HG03103 (cell line): ENCODE results near the gene SEPTIN12.
"Not testable (repeated sequence)": the region's sequence is repeated elsewhere in the genome, so short reads cannot be mapped to it uniquely, and the experiment has no call there.

ENCODE experiments used
- ATAC-seq: cut with Tn5 transposase; IDR thresholded peaks from one replicate; pipeline ENCODE4 v1.9.1; 2021; ENCODE audit warnings: low read depth; ENCODE audit not compliant: unreplicated experiment

Gene SEPTIN12

GRCh38 chr16:4760221-4760910 lies 27.8 kb downstream of the SEPTIN12 start:
- no peak for ATAC-seq

DNA sequence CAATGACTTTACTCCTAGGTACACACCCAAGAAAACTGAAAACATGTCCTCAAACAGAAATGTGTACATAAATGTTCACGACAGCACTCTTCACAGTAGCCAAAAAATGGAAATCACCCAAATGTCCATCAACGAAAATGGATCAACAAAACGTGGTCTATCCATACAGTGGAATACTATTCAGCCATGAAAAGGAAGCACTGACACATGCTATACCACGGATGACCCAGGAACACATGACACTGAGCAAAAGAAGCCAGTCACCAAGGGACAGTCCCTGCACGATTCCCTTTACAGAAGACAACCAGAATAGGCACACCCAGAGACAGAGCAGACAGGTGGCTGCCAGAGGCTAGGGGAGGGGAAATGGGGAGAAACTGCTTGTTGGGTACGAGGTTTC lies 32.5 kb downstream of the SEPTIN12 start:
- no peak for ATAC-seq

- ATAC-seq, result no peak
Measured at GRCh38 chr16:4754865-4755264, 33.3 kb downstream of the SEPTIN12 start.

GRCh38 chr16:4753227-4753626 lies 34.9 kb downstream of the SEPTIN12 start:
- ATAC-seq, result no peak

- ATAC-seq, result no peak
Measured at GRCh38 chr16:4752351-4753100, 35.6 kb downstream of the SEPTIN12 start.

GRCh38 chr16:4750896-4751295 lies 37.2 kb downstream of the SEPTIN12 start:
- ATAC-seq, result no peak

DNA sequence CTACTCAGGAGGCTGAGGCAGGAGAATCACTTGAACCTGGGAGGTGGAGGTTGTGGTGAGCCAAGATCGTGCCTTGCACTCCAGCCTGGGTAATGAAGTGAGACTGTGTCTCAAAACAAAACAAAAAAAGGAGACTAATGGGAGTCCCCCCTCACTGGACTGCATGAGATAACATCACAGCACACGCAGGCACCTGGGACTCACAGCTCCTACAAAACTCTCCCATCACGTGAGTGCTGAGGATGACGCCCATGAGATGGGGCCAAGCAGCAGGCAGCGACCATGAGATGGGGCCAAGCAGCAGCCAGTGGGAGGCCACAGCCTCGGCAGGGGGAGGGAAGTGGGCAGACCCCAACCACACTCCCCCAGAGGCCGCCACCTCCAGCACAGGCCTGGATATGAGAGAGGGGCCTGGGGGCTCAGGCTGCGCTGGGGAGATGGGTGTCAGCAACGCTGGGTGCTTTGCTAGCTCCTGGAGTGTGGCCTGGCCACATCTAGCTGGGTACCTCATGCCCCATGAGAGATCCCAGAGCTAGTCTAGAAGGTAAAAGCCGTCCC lies 38.4 kb downstream of the SEPTIN12 start:
- no peak for ATAC-seq

DNA sequence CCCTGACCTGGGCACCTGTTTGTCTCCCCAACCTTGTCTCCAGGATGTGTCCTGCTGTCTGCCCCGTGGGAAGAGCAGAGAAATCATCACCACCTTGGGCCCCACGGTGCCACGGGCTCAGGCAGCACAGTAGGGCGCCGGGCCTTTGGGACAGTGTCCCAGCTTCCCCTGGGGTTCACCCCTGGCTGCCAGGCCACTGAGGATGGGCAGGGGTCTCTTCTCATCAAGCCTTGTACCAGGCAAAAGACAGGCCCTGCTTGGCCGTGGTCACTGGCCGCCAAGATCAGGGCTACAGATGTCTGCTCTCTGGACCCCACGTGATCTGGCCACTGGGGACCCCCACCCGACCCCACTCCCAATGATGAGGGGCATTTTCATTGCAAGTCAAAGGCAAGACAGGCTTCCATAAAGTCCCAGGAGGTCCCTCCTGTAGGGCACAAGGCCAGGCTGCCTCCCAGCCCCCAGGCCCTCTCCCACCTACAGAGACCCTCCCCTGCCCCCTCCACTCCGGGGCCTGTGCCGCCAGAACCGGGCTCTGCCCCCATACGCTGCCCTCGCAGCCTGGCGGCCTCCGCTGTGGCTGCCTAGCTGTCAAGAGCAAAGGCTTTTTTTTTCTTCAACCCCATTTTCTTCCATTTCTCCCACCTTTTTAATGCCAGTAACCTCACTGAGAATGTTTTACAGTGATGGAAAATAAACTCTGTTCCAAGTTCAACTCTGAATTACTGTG lies 39.3 kb downstream of the SEPTIN12 start:
- ATAC-seq, result no peak

- no peak for ATAC-seq
Measured at GRCh38 chr16:4747906-4748681, 40.1 kb downstream of the SEPTIN12 start.

DNA sequence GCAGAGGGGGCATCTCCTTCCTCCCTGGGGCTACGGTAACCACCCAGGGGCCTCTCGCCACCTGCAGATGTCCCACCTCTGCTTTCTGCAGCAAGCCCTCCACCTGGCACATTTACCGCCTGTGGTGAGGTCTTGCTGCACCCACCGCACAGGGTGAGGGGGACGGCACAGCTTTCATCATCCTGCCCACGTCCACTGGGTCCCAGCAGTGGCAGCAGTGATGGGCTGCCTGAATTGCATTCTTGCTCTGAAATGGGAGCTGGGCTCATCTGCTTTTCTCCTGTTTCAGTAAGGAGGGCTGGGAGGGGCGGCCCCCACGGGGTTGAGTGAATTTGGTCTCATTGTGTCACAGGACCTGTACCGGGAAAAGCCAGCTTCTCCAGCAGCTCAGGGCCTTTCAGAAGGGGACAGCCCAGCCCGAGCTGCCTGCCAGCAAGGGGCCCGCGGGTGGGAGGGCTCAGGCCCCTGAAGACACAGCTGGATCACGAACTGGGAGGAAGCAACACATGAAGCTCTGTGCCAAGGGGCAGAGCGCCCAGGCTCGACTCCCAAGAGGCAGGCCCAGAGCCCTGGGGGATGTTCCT lies 41.1 kb downstream of the SEPTIN12 start:
- ATAC-seq, result no peak

GRCh38 chr16:4746215-4746614 lies 41.9 kb downstream of the SEPTIN12 start:
- ATAC-seq, result no peak

- ATAC-seq, result no peak
Measured at GRCh38 chr16:4745274-4745569, 42.9 kb downstream of the SEPTIN12 start.

DNA sequence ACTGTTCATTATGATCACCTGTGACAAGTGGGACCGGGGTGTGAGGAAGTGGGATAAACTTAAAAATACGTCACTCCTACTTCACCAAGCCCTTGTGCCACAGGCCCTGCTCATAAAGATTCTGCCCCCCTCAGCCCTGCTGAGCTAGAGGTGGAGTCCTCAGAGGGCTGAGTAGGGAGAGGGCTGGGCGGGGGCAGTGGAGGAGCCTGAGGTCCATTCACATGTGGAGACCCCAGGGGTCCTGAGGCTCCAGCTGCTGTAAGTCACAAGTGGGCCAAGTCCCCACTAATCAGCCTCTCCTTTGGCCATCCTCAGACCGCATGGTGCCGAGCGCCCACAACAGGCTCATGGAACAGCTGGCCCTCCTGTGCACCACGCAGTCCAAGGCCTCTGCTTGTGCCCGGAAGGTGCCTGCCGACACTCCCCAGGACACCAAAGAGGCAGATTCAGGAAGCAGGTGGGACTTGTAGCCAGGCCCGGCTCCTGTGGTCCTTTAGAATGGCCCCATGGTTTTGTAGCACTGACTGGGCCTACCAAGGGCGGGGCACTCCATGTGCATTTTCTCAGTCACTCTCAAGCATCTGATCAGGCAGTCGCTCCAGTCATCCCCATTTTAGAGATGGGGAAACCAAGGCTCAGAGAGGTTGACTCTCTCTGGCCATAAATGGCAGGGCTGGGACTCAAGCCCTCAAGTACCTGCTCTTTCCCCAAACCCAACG lies 43.4 kb downstream of the SEPTIN12 start:
- ATAC-seq, result no peak

GRCh38 chr16:4743226-4743878 lies 44.8 kb downstream of the SEPTIN12 start:
- ATAC-seq, result no peak

GRCh38 chr16:4738370-4738769 lies 49.8 kb downstream of the SEPTIN12 start:
- not testable (repeated sequence) for ATAC-seq

- no peak for ATAC-seq
Measured at GRCh38 chr16:4737545-4737944, 50.6 kb downstream of the SEPTIN12 start.

- ATAC-seq, result no peak
Measured at GRCh38 chr16:4736546-4736945, 51.6 kb downstream of the SEPTIN12 start.

- peak; percentile 49 for ATAC-seq
Measured at GRCh38 chr16:4734730-4735535, 53.2 kb downstream of the SEPTIN12 start.
